HG02798 (cell line): ENCODE data around the gene TDRD10.
"Not testable (repeated sequence)": the region's sequence is repeated elsewhere in the genome, so short reads cannot be mapped to it uniquely, and the experiment has no call there.

Source experiments
- ATAC-seq: cut with Tn5 transposase; IDR thresholded peaks from one replicate; pipeline ENCODE4 v1.9.1; 2021; ENCODE audit warnings: mild to moderate bottlenecking; ENCODE audit not compliant: unreplicated experiment, poor library complexity

The TDRD10 gene

GRCh38 chr1:154478639-154479038, 23.4 kb upstream of the TDRD10 start:
- no peak for ATAC-seq

- ATAC-seq: no peak
Measured at GRCh38 chr1:154479764-154480421, 22.1 kb upstream of the TDRD10 start.

- no peak for ATAC-seq
Measured at GRCh38 chr1:154481053-154481452, 21.0 kb upstream of the TDRD10 start.

- ATAC-seq: no peak
Measured at GRCh38 chr1:154483941-154484803, 17.8 kb upstream of the TDRD10 start.

GRCh38 chr1:154485106-154485505, 16.9 kb upstream of the TDRD10 start:
- no peak for ATAC-seq

- no peak for ATAC-seq
Measured at GRCh38 chr1:154485910-154486496, 16.0 kb upstream of the TDRD10 start.

GRCh38 chr1:154486756-154487155, 15.3 kb upstream of the TDRD10 start:
- ATAC-seq: not testable (repeated sequence)

GRCh38 chr1:154488922-154489321, 13.1 kb upstream of the TDRD10 start:
- ATAC-seq: no peak

- ATAC-seq: no peak
Measured at GRCh38 chr1:154489695-154490274, 12.2 kb upstream of the TDRD10 start.

- no peak for ATAC-seq
Measured at GRCh38 chr1:154490317-154490716, 11.7 kb upstream of the TDRD10 start.

GRCh38 chr1:154492115-154492514, 9.9 kb upstream of the TDRD10 start:
- no peak for ATAC-seq

GRCh38 chr1:154493276-154493675, 8.7 kb upstream of the TDRD10 start:
- ATAC-seq: no peak

GRCh38 chr1:154495496-154496273, 6.3 kb upstream of the TDRD10 start:
- ATAC-seq: no peak

- no peak for ATAC-seq
Measured at GRCh38 chr1:154496383-154496782, 5.6 kb upstream of the TDRD10 start.

GRCh38 chr1:154497026-154497806, 4.8 kb upstream of the TDRD10 start:
- no peak for ATAC-seq

- ATAC-seq: no peak
Measured at GRCh38 chr1:154499446-154499845, 2.6 kb upstream of the TDRD10 start.

GRCh38 chr1:154500533-154500932, 1.5 kb upstream of the TDRD10 start:
- ATAC-seq: no peak

GRCh38 chr1:154501423-154502065, 475 bp upstream of the TDRD10 start:
- no peak for ATAC-seq

- ATAC-seq: no peak
Measured at GRCh38 chr1:154502744-154503115, 711 bp downstream of the TDRD10 start.
